HG03039 (cell line): Measurements from ENCODE around the gene DHODH.
"Not testable (repeated sequence)": the region's sequence is repeated elsewhere in the genome, so short reads cannot be mapped to it uniquely, and the experiment has no call there.

Experiments used
- ATAC-seq: cut with Tn5 transposase; IDR thresholded peaks from one replicate; pipeline ENCODE4 v1.9.1; 2021; ENCODE audit warnings: mild to moderate bottlenecking, moderate library complexity; ENCODE audit not compliant: unreplicated experiment

DHODH gene

DNA sequence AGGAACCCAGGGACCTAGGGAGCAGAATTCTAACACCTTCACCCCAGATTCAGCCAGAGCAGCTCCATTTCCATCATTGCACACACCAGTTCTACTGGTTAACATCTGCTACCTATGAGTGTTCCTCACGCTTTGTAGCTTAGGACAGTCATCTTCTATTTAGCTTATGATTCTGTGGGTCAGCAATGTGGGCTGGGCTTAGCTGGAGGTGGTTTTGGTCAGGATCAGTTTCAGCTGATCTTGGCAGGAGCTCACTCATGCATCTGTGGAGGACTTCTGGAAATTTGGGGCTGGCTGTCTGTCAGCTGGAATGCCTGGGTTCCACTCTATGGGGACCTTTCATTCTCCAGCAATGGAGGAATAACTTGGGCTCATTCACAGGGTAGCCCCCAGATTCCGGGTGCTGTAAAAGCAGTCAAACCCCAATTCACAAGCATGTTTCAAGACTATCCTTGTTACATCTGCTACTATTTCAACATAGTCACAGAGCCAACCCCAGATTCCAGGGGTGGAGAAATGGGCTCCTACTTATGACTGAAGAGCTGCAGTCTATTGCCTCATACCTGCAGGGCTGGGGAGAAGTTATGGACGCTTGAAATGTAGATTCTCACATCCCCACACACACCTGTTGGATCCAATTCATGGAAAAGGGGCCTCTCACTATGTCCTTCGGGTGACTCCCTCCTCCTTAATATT lies 42.4 kb downstream of the DHODH start:
- ATAC-seq, result no peak

DNA sequence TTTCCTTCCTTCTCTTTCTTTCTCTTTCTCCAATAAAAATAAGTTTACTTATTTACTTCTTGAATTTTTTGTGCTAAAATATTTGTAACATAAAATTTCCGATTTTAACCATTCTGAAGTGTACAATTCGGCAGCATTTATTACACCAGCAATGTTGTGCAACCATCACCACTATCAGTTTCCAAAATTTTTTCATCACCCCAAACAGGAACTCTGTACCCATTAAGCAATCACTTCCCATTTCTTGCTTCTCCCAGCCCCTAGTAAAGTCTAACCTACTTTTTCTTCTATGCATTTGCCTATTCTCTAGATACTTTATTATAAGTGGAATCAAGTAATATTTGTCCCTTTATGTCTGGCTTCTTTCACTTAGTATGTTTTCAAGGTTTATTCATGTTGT lies 43.3 kb downstream of the DHODH start:
- no peak for ATAC-seq

- not testable (repeated sequence) for ATAC-seq
Observed at GRCh38 chr16:72054254-72054847, 45.8 kb downstream of the DHODH start, which contains the start of gene HP. Gene HP (plus strand): TSS chr16:72054505. CDS start chr16:72054653, 148 bp downstream.

- ATAC-seq, result no peak
Observed at GRCh38 chr16:72055911-72056310, 47.4 kb downstream of the DHODH start.

- not testable (repeated sequence) for ATAC-seq
Observed at GRCh38 chr16:72057313-72057712, 48.8 kb downstream of the DHODH start.

DNA sequence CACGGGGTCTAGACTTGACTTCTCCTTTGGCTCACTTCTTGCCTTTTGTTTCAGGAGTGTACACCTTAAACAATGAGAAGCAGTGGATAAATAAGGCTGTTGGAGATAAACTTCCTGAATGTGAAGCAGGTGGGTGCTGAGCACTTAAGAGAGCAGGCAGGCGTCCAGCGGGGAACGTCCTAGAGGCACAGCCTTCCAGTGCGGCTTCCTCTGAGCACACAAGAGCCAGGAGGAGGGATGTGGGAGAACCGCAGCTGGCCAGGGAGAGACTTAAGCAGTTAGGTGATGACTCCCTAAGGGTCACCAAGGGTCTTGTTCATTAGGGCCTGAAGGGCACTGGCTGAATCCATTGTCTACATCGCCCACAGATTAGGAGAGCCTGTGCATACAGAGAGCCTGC lies 50.5 kb downstream of the DHODH start:
- not testable (repeated sequence) for ATAC-seq

GRCh38 chr16:72060405-72060804 lies 51.9 kb downstream of the DHODH start:
- ATAC-seq, result no peak

DNA sequence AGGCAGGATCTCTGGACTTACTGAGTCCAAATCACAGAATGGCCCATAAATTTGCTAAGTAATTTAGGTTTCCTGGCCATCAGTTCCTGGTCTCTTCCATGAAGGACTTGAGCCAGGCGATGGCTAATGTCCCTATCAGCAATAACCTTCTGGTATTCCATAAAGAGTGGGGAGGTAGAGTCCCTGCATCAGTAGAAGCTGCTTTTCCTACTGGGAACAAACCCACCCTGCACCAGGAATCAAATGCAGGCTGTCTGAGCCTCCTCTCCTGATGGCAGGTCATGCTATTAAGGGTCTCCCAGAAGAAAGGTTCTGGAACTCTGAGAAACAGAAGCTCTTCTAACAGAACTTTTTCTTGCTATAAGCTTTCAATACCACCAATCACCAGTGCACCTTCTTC lies 53.0 kb downstream of the DHODH start:
- no peak for ATAC-seq

- ATAC-seq, result no peak
Observed at GRCh38 chr16:72064361-72064894, 55.9 kb downstream of the DHODH start.

DNA sequence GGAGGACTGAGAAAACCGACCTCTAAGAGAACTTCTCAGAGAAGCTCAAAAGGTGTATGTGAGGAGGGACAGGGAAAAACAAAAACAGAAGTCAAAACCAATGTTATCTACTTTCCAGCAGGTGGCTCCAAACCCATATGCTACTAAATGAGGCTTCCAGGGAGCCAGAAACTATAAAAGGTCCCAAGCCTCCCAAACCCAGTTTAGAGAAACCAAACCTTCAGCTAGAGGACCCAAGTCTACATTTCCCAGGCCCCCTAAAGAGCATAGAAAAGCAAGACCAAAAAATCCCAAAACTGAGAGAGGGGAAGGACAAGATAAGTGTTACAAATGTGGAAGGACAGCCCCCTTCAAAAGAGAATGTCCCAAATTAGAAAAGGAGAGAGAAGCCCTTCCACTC lies 58.2 kb downstream of the DHODH start:
- no peak for ATAC-seq

GRCh38 chr16:72068930-72069329 lies 60.4 kb downstream of the DHODH start:
- ATAC-seq, result no peak

- ATAC-seq, result no peak
Observed at GRCh38 chr16:72072514-72073342, 64.2 kb downstream of the DHODH start.

DNA sequence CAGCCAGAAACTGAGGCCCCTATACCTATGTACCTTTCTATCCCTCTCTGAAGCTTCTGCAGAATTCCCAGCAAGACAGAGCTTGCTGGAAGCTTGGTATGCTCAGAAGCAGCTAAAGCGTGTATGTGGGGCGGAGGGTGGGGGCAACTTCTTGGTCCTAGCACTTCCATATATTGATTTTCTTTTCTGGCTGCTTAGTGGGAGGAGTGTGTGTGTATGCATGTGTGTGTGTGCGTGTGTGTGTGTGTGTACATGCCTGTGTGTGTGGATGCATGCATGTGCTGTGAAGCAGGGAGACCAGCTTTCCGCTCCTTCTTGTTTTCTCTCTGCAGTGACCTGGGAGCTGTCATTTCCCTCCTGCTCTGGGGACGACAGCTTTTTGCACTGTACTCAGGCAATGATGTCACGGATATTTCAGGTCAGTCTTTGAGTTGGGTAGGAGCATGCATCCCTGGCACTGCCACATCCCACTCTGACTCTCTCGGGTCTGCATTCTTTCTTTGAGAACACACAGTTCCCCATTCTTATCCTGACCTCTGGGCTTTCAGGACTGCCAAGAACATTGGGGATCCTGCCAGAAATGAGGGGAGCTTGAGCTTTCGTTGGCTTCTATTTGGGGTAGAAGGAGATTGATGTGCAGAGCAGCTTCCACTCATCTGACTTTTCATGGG lies 65.2 kb downstream of the DHODH start:
- no peak for ATAC-seq

DNA sequence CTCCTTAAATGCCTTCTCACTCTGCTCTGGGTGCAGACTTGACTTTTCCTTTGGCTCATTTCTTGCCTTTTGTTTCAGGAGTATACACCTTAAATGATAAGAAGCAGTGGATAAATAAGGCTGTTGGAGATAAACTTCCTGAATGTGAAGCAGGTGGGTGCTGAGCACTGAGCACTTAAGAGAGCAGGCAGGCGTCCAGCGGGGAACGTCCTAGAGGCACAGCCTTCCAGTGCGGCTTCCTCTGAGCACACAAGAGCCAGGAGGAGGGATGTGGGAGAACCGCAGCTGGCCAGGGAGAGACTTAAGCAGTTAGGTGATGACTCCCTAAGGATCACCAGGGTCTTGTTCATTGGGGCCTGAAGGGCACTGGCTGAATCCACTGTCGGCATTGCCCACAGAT lies 66.5 kb downstream of the DHODH start:
- not testable (repeated sequence) for ATAC-seq
